ENCODE measurements around the gene CDIP1. TPM values are rescaled to one million over a fixed set of nuclear protein-coding genes. Genes with fewer than 3 reads are reported as not detected.

CDIP1 gene
- total RNA-seq, 1 experiment from 2014 or later = 49.7 TPM

DNA sequence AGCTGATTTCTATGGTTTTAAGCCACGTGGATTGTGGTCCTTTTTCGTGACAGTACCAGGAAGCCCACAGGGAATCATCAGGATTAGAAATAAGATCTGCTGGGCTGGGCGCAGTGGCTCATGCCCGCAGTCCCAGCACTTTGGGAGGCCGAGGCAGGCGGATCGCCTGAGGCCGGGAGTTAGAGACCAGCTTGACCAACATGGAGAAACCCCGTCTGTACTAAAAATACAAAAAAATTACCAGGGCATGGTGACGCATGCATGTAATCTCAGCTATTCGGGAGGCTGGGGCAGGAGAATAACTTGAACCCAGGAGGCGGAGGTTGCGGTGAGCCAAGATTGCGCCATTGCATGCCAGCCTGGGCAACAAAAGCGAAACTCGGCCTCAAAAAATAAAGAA, 70.7 kb downstream of the CDIP1 start:
- Histone ChIP-seq H2AFZ (ENCODE audit: low read length) (no peak overlapping the region), H4K5ac (ENCODE audit: insufficient read length, low read depth, low read length) (no peak overlapping the region), H3K9me3 (ENCODE audit: control insufficient read depth, low read depth, low read length) (no peaks in the 10 kb centered on the region), H2BK5ac (ENCODE audit: insufficient read length, low read length) (no peak overlapping the region), H3K79me2 (ENCODE audit: insufficient read depth, low read length) (no peaks in the 10 kb centered on the region), H4K91ac (ENCODE audit: insufficient read length, low read depth, low read length) (no peak overlapping the region), H2BK20ac (ENCODE audit: low read depth, low read length, poor library complexity, severe bottlenecking) (no peak overlapping the region), H3K4ac (ENCODE audit: low read depth, low read length) (no peak overlapping the region), H3K27ac (ENCODE audit: insufficient read length, low read depth, low read length) (no peak overlapping the region), H4K20me1 (ENCODE audit: control insufficient read depth, insufficient read depth, insufficient read length) (no peaks in the 10 kb centered on the region), H3K14ac (ENCODE audit: insufficient read depth, low read length) (no peak overlapping the region), H2BK120ac (ENCODE audit: low read depth, low read length, poor library complexity, severe bottlenecking) (no peak overlapping the region), H3K18ac (ENCODE audit: insufficient read length, low read depth, low read length) (no peak overlapping the region), H2BK12ac (ENCODE audit: insufficient read length, low read depth, low read length) (no peak overlapping the region), H3K23ac (ENCODE audit: insufficient read length, low read depth, low read length) (no peak overlapping the region), H2AK5ac (ENCODE audit: insufficient read length, low read length) (no peak overlapping the region), H3K23me2 (ENCODE audit: insufficient read length, low read depth, low read length, poor library complexity, severe bottlenecking) (no peaks in the 10 kb centered on the region), H3K56ac (ENCODE audit: insufficient read length, low read depth, low read length) (no peak overlapping the region), H3K79me1 (ENCODE audit: insufficient read depth, low read depth, low read length, poor library complexity, severe bottlenecking) (no peaks in the 10 kb centered on the region), H3K4me2 (ENCODE audit: insufficient read depth, insufficient read length, low read length) (no peak overlapping the region), H3T11ph (ENCODE audit: low read length) (no peak overlapping the region), H3K9ac (ENCODE audit: extremely low read depth, insufficient read length, low read length) (no peak overlapping the region), H4K8ac (replicated peaks; ENCODE audit: insufficient read length, low read depth, low read length) (no peak overlapping the region), H3K27me3 (ENCODE audit: insufficient read depth, low read length) (no peaks in the 10 kb centered on the region), H2BK15ac (ENCODE audit: low read depth, low read length) (no peak overlapping the region), H3K4me1 (ENCODE audit: insufficient read depth, low read length) (no peaks in the 10 kb centered on the region)
- Mint-ChIP-seq H3K4me3 (no peak overlapping the region), H3K4me1 (peaks cover 6 to 9% of the 10 kb centered on the region in 2 experiments; a peak in 3 of 4 replicates), H3K27ac (no peak overlapping the region; a peak in 1 of 7 replicates), H3K27me3 (ENCODE audit: low read depth) (no peaks in the 10 kb centered on the region), H3K9me3 (no peaks in the 10 kb centered on the region), H3K36me3 (ENCODE audit: insufficient read depth in 1 of 3, low read depth in 3 of 3) (peaks cover 23 to 65% (median 60%) of the 10 kb centered on the region in 3 experiments; a peak in 6 of 7 replicates)
- no peak for DNase-seq
- WGBS (ENCODE audit: extremely low coverage, insufficient read length, low lambda C conversion rate) = no CpG with 5 or more reads among the region's 16 CpGs
- TF ChIP-seq, protein P1, sequence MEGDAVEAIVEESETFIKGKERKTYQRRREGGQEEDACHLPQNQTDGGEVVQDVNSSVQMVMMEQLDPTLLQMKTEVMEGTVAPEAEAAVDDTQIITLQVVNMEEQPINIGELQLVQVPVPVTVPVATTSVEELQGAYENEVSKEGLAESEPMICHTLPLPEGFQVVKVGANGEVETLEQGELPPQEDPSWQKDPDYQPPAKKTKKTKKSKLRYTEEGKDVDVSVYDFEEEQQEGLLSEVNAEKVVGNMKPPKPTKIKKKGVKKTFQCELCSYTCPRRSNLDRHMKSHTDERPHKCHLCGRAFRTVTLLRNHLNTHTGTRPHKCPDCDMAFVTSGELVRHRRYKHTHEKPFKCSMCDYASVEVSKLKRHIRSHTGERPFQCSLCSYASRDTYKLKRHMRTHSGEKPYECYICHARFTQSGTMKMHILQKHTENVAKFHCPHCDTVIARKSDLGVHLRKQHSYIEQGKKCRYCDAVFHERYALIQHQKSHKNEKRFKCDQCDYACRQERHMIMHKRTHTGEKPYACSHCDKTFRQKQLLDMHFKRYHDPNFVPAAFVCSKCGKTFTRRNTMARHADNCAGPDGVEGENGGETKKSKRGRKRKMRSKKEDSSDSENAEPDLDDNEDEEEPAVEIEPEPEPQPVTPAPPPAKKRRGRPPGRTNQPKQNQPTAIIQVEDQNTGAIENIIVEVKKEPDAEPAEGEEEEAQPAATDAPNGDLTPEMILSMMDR (conservative IDR thresholded peaks at IDR 0.05) = no peak
